ENCODE data around the gene PMF1.
A peak's percentile ranks its signal among the peaks of the same experiment; 100 is the strongest.

The PMF1 gene

DNA sequence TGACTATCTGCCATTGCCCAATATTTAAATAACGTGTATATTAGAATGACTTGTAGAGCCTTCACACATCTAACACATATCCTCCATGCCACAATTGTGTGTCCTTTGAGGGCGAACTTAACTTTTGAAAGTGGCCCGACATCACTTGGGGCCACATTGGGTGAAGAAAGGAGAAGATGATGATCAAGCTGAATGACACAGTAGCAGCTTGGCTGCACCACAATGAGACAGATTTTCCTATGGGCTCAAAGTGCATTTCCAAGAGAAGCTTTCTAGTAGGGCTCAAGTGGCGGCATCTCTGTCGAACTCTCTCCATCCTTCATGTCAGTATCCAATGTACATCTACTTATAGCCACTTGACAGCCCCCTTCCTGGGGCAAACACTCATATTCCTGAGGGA, 25.4 kb downstream of the PMF1 start:
- no peak for DNase-seq (ENCODE audit: low read depth)

DNA sequence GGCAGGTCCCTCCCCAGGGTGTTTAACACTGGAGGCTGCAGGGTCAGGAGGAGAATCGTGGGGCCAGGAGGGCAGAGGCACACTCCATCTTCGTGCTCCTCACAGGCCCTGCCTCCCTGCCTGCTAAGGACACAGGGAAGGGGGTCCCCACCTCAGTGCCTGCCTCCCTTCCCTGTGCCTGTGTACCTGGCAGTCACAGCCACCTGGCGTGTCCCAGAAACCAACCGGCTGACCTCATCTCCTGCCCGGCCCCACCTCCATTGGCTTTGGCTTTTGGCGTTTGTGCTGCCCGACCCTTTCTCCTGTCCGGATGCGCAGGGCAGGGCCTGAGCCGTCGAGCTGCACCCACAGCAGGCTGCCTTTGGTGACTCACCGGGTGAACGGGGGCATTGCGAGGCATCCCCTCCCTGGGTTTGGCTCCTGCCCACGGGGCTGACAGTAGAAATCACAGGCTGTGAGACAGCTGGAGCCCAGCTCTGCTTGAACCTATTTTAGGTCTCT, 28.6 kb downstream of the PMF1 start:
- no peak for DNase-seq (ENCODE audit: low read depth)

GRCh38 chr1:156241926-156242325, 29.1 kb downstream of the PMF1 start, which contains the start of gene BGLAP:
Gene BGLAP, plus strand, starts transcription at chr1:156242184. Its CDS starts 48 bp downstream, at chr1:156242232.
- DNase-seq (ENCODE audit: low read depth): no peak

- no peak for DNase-seq (ENCODE audit: low read depth)
Measured at GRCh38 chr1:156242738-156243137, 29.9 kb downstream of the PMF1 start.

- DNase-seq (ENCODE audit: low read depth): no peak
Measured at GRCh38 chr1:156244126-156244525, 31.3 kb downstream of the PMF1 start.

- no peak for DNase-seq (ENCODE audit: low read depth)
Measured at GRCh38 chr1:156244712-156245111, 31.9 kb downstream of the PMF1 start.

DNA sequence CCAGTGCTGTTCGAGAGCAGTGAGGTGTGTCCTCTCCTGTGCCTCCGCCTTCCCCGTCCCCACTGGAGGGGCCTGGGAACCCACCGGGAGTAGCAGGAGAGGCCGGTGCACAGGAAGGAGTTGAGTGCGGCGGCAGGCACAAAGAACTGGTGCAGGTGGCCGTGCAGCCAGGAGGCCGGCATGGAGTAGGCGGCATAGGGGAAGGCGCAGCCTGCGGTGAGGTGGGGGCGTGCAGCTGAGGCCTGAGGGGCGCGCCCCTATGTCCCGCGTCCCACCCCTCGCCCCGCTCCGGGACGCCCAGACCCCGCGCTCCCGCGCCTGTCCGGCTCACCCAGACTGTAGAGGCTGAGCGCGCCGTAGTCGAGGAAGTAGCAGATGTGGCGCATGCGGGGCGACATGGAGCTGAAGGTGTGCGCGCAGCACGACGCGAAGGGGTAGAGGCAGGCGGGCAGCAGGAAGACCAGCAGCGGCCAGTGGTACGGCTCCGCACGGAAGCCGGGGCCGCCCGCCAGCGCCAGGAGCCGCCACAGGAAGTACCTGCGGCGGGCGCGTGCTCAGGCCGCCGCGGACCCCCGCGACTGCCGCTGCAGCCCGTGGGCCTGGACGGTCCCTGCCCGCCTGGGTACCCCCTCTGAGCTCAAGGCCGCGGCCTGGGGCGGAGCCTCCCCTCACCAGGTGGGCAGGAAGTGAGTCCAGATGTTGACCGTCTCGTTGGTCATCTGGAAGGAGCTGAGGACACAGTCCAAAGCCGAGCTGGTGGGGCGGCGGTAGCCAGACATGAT, 32.8 kb downstream of the PMF1 start:
- no peak for DNase-seq (ENCODE audit: low read depth)

- no peak for DNase-seq (ENCODE audit: low read depth)
Measured at GRCh38 chr1:156246241-156246780, 33.5 kb downstream of the PMF1 start.

DNA sequence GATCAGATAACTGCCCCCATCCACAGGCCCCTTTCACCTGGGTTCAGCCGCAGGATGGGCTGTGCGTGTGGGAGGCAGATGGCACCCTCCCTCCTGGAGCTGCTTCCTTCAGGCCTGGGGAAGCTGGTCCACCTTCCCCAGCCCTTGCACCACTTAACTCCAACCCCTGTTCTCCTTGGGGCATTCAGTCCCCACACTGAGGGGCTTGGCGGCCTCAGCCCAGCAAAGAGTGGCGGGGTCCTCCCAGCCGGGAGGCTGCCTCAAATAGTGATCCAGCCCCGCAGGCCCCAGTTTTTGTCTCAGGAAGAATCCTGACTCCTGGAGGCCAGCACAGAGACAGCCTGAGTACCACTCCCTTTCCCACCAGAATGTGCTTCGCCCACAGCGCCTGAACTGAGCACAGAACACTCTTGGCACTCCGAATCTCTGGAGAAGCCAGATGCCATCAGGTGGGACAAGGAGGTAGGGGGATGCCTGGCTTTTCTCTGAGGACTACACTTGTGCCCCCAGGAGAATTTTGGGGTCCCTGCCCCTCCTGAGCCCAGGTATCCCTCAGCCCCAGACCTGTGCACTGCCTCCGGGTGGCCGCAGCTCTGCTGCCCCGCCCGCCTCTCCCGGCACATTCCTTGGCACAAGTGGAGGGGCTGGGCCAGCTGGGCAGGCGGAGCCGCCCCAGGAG, 34.1 kb downstream of the PMF1 start:
- DNase-seq (ENCODE audit: low read depth): no peak

DNA sequence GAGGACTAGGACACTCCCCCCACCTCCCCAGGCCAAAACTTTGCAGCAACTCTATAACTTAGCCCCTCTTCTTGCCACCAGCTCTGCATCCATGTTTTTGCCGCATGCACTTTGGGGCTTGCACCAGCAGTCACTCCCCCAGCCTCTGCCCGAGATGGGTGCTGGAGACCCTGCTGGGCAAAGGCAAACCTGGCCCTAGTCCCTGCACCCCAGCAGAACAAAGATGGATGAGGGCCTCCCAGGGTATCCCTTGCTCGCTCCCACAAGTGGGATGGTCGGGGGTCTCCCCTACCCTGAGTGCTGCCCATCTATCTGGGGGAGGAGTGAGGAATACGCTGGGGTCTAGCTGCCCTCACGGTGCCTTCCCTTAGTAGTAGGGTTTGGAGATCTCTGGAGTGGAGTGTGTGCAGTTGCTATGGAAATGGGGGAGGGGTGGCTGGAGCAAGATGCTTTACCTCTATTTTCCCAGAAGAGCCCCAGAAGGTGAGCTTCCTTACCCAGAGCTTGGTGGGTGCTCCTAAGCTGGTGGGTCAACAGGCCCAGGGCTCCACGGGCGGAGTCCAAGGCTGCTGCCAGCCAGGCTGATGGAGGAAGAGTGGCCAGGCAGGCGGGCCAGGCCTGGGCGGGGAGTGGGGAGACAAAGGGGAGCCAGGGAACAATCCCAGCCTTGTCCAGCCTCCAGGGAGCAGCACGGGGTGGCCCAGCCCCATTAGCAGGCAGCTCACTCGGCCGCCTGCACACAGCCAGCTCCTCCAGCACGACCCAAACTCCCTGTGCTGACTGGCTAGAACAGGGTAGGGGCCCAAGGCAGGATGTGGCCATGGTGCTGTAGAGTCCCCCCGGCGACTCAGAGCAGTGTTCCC, 34.9 kb downstream of the PMF1 start, which contains the start of gene PAQR6:
PAQR6 (minus strand) TSS at position 597 of the 863 bp plus-strand sequence. CDS start 1,325 bp downstream, outside the sequence.
- no peak for DNase-seq (ENCODE audit: low read depth)

DNA sequence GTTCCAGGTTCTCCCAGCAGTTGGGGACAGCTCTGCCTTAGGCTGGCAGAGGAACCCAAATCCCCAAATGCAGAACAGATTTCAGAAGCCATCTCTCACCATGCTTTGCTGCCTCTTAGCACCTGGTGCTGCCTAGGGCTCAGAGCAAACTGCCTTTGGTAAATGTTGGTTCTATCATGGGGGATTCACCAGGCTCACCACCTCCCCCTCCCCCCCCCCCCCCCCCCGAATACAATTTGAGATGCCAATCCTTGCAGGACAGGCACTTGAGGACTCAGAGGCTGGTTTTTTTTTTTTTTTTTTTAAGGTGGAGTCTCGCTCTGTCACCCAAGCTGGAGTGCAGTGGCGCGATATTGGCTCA, 35.5 kb downstream of the PMF1 start:
- DNase-seq (ENCODE audit: low read depth): no peak

GRCh38 chr1:156249593-156249992, 36.8 kb downstream of the PMF1 start:
- no peak for DNase-seq (ENCODE audit: low read depth)

DNA sequence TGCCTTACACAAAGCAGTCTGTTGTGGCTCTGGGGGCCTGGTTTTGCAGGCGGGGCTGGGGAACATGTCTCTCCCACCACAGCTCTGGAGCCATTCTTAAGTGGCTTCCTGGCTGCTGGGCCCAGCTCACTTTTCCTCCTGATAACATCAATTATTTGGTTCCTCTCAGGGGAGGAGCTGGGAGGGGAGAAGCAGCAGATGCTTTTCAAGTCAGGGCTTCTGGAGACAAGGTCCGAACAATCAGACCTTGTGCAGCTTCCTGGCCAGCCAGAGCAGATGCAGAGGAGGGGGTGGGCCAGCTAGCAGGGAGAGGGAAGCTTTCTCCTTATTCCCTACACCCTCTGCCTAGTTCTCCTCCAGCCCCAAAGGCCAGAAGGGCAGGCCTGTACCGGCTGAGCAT, 38.7 kb downstream of the PMF1 start:
- no peak for DNase-seq (ENCODE audit: low read depth)

DNA sequence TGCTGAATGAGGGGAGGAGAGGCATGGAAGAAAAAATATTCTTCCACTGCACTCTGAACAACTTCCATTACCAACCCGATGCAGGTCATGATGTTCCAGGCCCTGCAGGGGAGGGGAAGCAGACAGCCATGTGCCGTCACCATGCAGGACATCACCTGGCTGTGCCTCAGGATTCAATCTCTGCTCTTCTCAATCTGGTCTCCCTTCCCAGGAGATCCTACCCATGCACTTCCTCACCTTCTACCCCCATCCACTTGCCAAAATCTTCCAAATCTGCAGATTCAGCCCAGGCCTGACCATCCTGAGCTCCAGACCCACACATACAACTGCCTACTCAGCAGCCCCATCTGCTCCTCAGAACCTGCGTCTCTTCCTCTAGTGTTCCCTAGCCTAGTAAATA, 40.8 kb downstream of the PMF1 start:
- DNase-seq (ENCODE audit: low read depth): no peak

- no peak for DNase-seq (ENCODE audit: low read depth)
Measured at GRCh38 chr1:156257711-156258110, 44.9 kb downstream of the PMF1 start.

DNA sequence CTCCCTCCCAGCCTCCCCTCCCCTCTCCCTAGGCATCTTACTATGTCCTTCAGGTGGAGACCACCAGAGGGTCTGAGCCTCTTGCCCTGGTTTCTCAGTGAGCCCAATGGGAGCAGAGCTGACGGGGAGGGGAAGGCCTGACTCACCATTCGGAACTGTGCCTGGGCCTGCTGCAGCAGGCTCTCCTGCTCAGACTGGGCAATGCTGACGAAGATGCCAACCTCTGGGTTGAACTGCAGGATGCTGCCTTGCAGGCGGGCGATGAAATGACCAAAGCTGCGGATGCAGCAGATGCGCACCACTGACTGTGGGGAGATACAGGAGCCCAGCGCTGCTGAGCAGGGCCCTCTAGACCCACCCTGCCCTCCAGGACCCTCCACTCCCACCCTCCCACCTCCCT, 46.1 kb downstream of the PMF1 start:
- DNase-seq (ENCODE audit: low read depth): no peak

- no peak for DNase-seq (ENCODE audit: low read depth)
Measured at GRCh38 chr1:156259805-156260204, 47.0 kb downstream of the PMF1 start.

DNA sequence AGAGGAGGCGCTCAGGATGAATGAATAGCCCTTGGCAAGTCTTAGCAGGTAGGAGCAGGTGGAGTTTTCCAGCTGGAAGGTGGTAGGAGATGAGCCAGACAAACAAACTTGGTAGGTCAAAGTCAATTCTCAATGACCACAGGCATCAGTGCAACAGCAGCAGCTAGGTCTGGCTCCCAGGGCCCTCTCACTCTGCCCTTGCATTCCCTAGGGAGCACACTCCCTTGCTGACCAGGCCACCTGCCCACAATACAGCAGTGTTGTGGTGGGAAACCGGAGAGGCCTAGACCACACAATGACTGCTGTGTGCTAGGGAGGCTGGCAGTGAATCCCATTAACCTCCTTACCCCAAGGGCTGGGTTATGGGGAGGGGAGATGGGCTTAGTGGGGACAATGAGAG, 48.1 kb downstream of the PMF1 start:
- DNase-seq (ENCODE audit: low read depth): no peak

DNA sequence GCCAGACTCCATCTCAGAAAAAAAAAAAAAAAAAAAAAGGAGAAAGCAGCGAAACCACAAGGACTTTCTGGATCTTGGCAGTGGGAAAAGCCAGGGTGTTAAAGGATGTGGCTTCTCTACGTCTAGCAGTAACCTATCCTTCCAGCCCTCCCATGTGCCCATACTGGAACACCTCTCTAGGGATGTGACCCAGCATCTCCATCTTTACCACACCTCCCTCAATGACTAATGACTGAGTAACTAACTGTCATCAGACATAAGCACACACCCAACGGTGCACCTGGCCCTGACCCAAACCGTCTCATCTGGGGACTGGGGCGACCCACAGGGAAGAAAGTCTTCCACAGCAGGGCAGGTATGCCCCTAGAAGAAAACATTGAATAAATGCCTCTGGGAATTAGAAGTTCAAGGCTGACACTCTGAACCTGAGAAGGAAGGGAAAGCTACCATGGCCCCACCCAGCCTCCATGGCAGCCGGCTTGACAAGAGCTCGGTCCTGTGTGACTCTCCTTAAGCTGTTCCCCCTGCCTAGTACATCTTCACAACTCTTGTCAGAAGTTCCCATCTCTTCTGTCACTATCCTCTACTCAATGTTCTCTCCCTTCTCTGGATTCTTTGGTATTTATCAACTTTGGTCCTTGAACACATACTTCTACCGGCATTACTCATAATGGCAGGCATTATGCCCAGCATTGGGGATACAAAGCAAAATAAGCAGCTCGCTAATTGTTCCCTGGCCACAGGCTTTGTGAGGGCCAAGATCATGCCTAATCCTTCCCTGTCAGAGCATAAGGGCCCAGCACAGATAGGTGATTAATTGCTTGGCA, 49.9 kb downstream of the PMF1 start:
- peak; percentile 83 for DNase-seq (ENCODE audit: low read depth)

GRCh38 chr1:156263288-156263655, 50.5 kb downstream of the PMF1 start:
- DNase-seq (ENCODE audit: low read depth): no peak

DNA sequence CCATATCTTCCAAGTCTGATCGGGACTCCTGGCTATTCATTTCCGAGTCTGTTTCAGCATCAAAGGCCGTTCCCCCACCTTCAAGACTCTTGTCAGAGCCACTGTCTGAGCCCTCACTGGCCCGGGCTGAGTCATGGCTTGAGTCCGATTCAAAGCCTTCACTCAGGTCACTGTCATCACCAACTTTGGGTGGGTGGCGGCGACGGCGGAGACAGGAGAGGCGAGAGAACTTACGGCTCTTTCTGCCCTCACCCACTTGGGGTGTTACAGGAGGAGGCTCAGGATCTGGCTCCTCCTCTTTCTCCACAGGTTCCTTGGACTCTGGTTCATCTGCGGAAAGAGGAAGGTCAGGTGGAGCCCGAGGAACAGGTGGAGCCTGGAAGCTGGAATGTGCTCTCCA, 53.2 kb downstream of the PMF1 start:
- no peak for DNase-seq (ENCODE audit: low read depth)
